ENCODE results near the gene HSH2D.
A peak's percentile ranks its signal among the peaks of the same experiment; 100 is the strongest.

GRCh38 chr19:16127776-16128371, 15.6 kb upstream of the HSH2D start:
- no peak for TF ChIP-seq KLF5 (IDR thresholded peaks at IDR 0.05; ENCODE audit: partially characterized antibody)
- no peak for TF ChIP-seq BCLAF1 (IDR thresholded peaks at IDR 0.05)
- TF ChIP-seq EZH2 (IDR thresholded peaks at IDR 0.05; ENCODE audit: borderline replicate concordance, control insufficient read depth, low read depth, low read length): no peak
- TF ChIP-seq CTCF (IDR thresholded peaks at IDR 0.05 in 2 of 3, conservative IDR thresholded peaks at IDR 0.05 in 1 of 3; ENCODE audit: control insufficient read depth in 2 of 3, extremely low read depth in 1 of 3, insufficient read depth in 1 of 3, low read depth in 3 of 3, low read length in 3 of 3): no peak
- no peak for TF ChIP-seq MAX (IDR thresholded peaks at IDR 0.05; ENCODE audit: low read depth, low read length)
- TF ChIP-seq GABPA (IDR thresholded peaks at IDR 0.05; ENCODE audit: low read depth): no peak
- TF ChIP-seq ZBTB4 (CRISPR knock-in tag; IDR thresholded peaks at IDR 0.05): no peak
- TF ChIP-seq EP300 (IDR thresholded peaks at IDR 0.05; ENCODE audit: borderline replicate concordance in 1 of 2, control insufficient read depth in 1 of 2, low read depth in 2 of 2, low read length in 2 of 2): no peak
- no peak for TF ChIP-seq NR2C1 (IDR thresholded peaks at IDR 0.05)
- TF ChIP-seq PKNOX1 (IDR thresholded peaks at IDR 0.05): no peak
- no peak for TF ChIP-seq FOXM1 (IDR thresholded peaks at IDR 0.05; ENCODE audit: low read depth, low read length)
- no peak for TF ChIP-seq RELA (IDR thresholded peaks at IDR 0.05; ENCODE audit: borderline replicate concordance, partially characterized antibody)
- TF ChIP-seq ZBTB11 (CRISPR knock-in tag; IDR thresholded peaks at IDR 0.05): no peak
- peak; percentile 46; the same call in 1 of the 2 replicates for TF ChIP-seq POLR2A (IDR thresholded peaks at IDR 0.05; ENCODE audit: low read depth, low read length)
